H1 (cell line): ENCODE results near the gene SND1. TPM values are rescaled to one million over a fixed set of nuclear protein-coding genes. Genes with fewer than 3 reads are reported as not detected.

Experiments used
- BRCA1 ChIP-seq: IDR thresholded peaks from 2 replicates; pipeline ENCODE4 v1.6.1; 2012; ENCODE audit warnings: low read depth, low read length, improper control_type of control experiment
- CEBPB ChIP-seq: IDR thresholded peaks from 2 replicates; pipeline ENCODE4 v1.6.1; 2012; ENCODE audit warnings: low read depth, low read length
- CHD7 ChIP-seq: fragments of 300-600 bp; sonication (generic); IDR thresholded peaks from 2 replicates; pipeline ENCODE4 v1.7.1; 2012; ENCODE audit warnings: low read length, moderate library complexity, mild to moderate bottlenecking, inconsistent platforms; ENCODE audit not compliant: insufficient replicate concordance
- GABPA ChIP-seq: IDR thresholded peaks from 2 replicates; pipeline ENCODE4 v1.6.1; 2011; ENCODE audit warnings: mild to moderate bottlenecking, low read length, moderate library complexity, borderline replicate concordance; ENCODE audit not compliant: insufficient read depth
- POLR2A ChIP-seq, 2 experiments: IDR thresholded peaks; 1 replicate in 1 of 2; 2 replicates in 1 of 2; pipeline ENCODE4 v1.6.1; 2011; ENCODE audit warnings: low read depth in 2 of 2, low read length in 2 of 2, mild to moderate bottlenecking in 2 of 2; ENCODE audit errors: control extremely low read depth in 1 of 2
- POU5F1 ChIP-seq: IDR thresholded peaks from 2 replicates; pipeline ENCODE4 v1.6.1; 2011; ENCODE audit warnings: low read depth, mild to moderate bottlenecking, low read length, moderate library complexity
- SAP30 ChIP-seq: fragments of 300-600 bp; sonication (generic); IDR thresholded peaks from 2 replicates; pipeline ENCODE4 v1.7.1; 2012; ENCODE audit warnings: low read length, moderate library complexity, mild to moderate bottlenecking, inconsistent platforms; ENCODE audit not compliant: insufficient read depth, insufficient replicate concordance
- SIRT6 ChIP-seq: IDR thresholded peaks from one replicate; pipeline ENCODE4 v1.7.1; 2012; ENCODE audit warnings: low read length, inconsistent platforms
- SIX5 ChIP-seq: IDR thresholded peaks from 2 replicates; pipeline ENCODE4 v1.6.1; 2011; ENCODE audit warnings: mild to moderate bottlenecking, low read depth, low read length
- SP2 ChIP-seq: IDR thresholded peaks from 2 replicates; pipeline ENCODE4 v1.6.1; 2012; ENCODE audit warnings: mild to moderate bottlenecking, low read length, inconsistent platforms
- TEAD4 ChIP-seq: IDR thresholded peaks from 2 replicates; pipeline ENCODE4 v1.6.1; 2012; ENCODE audit warnings: low read depth, low read length, inconsistent platforms, mixed read lengths
- ZNF274 ChIP-seq: IDR thresholded peaks from 2 replicates; pipeline ENCODE4 v1.7.0; 2012; ENCODE audit warnings: low read length, borderline replicate concordance; ENCODE audit errors: extremely low read depth
- polyA plus RNA-seq, 7 experiments: library from polyadenylated mRNA; depleted of rRNA in 3 of 7; stranded (reverse) in 5 of 7; unstranded in 2 of 7; fragments of >200 nt in 5 of 7; fragments of 200-250 nt in 2 of 7; gene quantifications; 1 replicate in 5 of 7; 2 replicates in 1 of 7; 4 replicates in 1 of 7; pipeline versions ENCODE4 v1.2.1 to v1.2.3, GENCODE V29; 2011 to 2013; ENCODE audit warnings: missing spikeins in 2 of 7, mixed read lengths in 2 of 7
- total RNA-seq: library from RNA; stranded (reverse); fragmentation: NEBNext Ultra II Directional; extraction: Animal tissue kit (Norgen Biotek cat#: 25700); gene quantifications from 2 replicates; pipeline ENCODE4 v1.2.1, GENCODE V29; 2021

SND1 gene
- total and polyA plus RNA-seq, 2 of the 8 experiments (the other 6 are each of a cell fraction or from before 2014, with no cell fraction given), result 122 to 290 TPM

GRCh38 chr7:128135515-128136214, 483.7 kb downstream of the SND1 start (continued):
- TF ChIP-seq CHD7, result no peak
- TF ChIP-seq POU5F1, result no peak
- TF ChIP-seq CEBPB, result no peak
- TF ChIP-seq ZNF274, result no peak
- no peak for TF ChIP-seq BRCA1
- no peak for TF ChIP-seq TEAD4
- no peak for TF ChIP-seq SIRT6
- TF ChIP-seq SIX5, result no peak
- TF ChIP-seq SAP30, result no peak
- no peak for TF ChIP-seq SP2
- TF ChIP-seq POLR2A (IDR thresholded peaks at IDR 0.05; ENCODE audit: control extremely low read depth in 1 of 2, low read depth in 2 of 2, low read length in 2 of 2), result no peak
- no peak for TF ChIP-seq GABPA
